AG04450 (cell line): ENCODE measurements around the gene TCEA2. TPM values are rescaled to one million over a fixed set of nuclear protein-coding genes. Genes with fewer than 3 reads are reported as not detected.

ENCODE experiments used
- CTCF ChIA-PET: fragments of 300-600, 350-600 bp; formaldehyde crosslinking; extraction: SDS; loops from one replicate; lab custom pipeline; 2022; ENCODE audit warnings: antibody characterized with exemption, inconsistent platforms; lab: Charles Lee
- POLR2A ChIA-PET: fragments of 350-600 bp; formaldehyde crosslinking; extraction: SDS; loops from one replicate; lab custom pipeline; 2021; ENCODE audit warnings: antibody characterized with exemption, inconsistent platforms; lab: Yijun Ruan, JAX
- DNase-seq: peaks from one replicate; pipeline ENCODE4 v3.0.0-alpha.2; 2011; ENCODE audit warnings: low read depth, low spot score
- H3K27ac ChIP-seq: one replicate; pipeline ENCODE4 v1.5.1; 2012; ENCODE audit warnings: low read depth, low read length, control low read depth
- H3K27me3 ChIP-seq: one replicate; pipeline ENCODE4 v1.6.0; 2012; ENCODE audit warnings: low read length; ENCODE audit not compliant: control insufficient read depth, insufficient read depth
- H3K4me3 ChIP-seq: 2 replicates; pipeline ENCODE4 v1.5.1; 2011; ENCODE audit warnings: mild to moderate bottlenecking, low read depth, low read length, control low read depth
- H3K9me3 ChIP-seq: 2 replicates; pipeline ENCODE4 v1.5.1; 2012; ENCODE audit warnings: low read length; ENCODE audit not compliant: control insufficient read depth, insufficient read depth
- polyA plus RNA-seq: library from polyadenylated mRNA; depleted of rRNA; stranded (reverse); fragments of >200 nt; gene quantifications from 2 replicates; pipeline ENCODE4 v1.2.3, GENCODE V29; 2011
- TF ChIP-seq, protein P1 (sequence below): IDR thresholded peaks from 2 replicates; pipeline ENCODE4 v1.5.1; 2011; ENCODE audit warnings: low read depth, low read length, control low read depth, inconsistent platforms

Gene TCEA2
- polyA plus RNA-seq, 1 experiment: 12.8 TPM

DNA sequence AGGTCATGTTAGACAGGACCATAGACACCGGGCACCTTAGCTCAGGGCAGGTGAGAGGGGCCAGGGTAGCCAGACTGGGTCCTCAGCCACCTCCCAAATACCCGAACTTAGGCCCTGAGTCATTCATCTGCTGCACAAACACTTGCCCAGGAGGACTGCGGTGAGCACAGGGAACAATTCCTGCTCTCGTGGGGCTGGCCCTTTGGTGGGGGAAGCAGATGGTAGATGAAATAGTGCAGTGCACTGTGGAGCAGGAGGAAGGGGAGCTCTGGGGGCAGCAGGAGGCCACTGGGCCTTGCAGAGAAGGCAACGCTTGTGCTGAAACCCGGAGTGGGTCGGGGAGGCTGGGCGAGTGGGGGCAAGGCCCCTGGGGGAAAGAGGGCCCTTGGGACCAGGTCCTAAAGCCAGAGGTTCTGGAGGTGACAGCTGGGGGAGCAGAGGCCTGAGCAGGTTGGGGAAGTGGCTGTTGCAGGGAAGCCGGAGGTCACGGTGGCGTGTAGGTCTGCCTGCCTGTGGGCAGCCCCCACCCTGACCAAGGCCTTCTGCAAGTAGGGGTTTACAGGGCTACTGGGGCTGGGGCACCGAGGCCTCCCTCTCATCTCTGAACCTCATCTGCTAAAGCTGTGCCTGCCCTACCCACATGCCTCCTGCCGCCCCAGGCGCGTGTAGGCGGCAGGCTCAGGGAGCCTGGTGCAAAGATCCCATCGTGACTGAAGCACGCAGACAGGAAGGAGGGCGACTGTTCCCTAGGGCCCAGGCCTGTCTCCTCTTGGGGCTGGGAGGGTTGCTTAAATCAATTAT, 49.0 kb downstream of the TCEA2 start:
- DNase-seq: no peak
- POLR2A ChIA-PET: no interaction called here
- H3K27ac ChIP-seq: no peak overlapping the region
- peaks cover 25% of the 10 kb centered on the region for H3K27me3 ChIP-seq
- H3K4me3 ChIP-seq: no peak overlapping the region
- TF ChIP-seq, protein P1, sequence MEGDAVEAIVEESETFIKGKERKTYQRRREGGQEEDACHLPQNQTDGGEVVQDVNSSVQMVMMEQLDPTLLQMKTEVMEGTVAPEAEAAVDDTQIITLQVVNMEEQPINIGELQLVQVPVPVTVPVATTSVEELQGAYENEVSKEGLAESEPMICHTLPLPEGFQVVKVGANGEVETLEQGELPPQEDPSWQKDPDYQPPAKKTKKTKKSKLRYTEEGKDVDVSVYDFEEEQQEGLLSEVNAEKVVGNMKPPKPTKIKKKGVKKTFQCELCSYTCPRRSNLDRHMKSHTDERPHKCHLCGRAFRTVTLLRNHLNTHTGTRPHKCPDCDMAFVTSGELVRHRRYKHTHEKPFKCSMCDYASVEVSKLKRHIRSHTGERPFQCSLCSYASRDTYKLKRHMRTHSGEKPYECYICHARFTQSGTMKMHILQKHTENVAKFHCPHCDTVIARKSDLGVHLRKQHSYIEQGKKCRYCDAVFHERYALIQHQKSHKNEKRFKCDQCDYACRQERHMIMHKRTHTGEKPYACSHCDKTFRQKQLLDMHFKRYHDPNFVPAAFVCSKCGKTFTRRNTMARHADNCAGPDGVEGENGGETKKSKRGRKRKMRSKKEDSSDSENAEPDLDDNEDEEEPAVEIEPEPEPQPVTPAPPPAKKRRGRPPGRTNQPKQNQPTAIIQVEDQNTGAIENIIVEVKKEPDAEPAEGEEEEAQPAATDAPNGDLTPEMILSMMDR: no peak
- no peaks in the 10 kb centered on the region; the same call in 1 of the 2 replicates for H3K9me3 ChIP-seq
- CTCF ChIA-PET: no interaction called here

DNA sequence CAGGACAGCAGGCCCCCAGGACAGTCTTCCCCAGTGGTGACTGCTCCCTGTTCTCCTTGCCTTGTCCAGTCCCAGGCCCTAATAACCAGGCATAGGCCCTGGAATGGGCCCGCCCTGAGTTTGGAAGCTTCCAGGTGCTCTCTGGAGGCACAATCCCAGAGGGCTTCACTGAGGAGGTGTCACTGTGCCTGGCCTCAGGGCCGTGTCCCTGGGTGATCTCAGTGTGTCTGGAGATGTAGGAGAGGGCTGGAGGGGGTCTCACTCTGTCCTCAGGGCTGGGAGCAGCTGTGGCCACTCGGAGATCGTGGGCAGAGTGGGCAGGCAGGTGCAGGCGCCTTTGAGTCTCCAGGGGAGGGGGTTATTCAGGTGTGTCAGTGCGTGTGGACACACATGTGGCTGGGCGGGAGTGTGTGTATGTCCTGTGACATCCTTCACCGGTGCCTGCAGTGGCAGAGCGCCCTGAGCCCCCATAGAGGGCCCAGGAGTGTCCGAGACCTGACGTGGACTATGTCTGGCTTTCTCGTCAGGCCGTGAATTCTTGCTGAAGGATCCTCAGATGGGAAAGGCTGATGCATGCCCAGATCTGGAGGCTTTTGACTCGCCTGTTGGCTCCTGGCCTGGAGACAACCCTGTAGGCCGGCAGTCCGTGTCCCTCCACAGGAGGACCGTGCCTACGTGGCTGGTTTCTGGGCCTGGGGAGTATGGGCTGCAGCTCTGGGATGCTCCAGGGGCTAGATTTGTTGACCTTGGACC, 49.9 kb downstream of the TCEA2 start:
- TF ChIP-seq, protein P1: no peak
- H3K27ac ChIP-seq: no peak overlapping the region
- no peak overlapping the region for H3K4me3 ChIP-seq
- CTCF ChIA-PET: interaction anchor here (0.9 kb wide), 1 partner anchor 10 kb away, joined by 9 read pairs; no protein-coding TSS in a partner anchor
- POLR2A ChIA-PET: no interaction called here
- H3K27me3 ChIP-seq: peaks cover 19% of the 10 kb centered on the region
- DNase-seq: no peak
- H3K9me3 ChIP-seq: no peaks in the 10 kb centered on the region; the same call in 1 of the 2 replicates

DNA sequence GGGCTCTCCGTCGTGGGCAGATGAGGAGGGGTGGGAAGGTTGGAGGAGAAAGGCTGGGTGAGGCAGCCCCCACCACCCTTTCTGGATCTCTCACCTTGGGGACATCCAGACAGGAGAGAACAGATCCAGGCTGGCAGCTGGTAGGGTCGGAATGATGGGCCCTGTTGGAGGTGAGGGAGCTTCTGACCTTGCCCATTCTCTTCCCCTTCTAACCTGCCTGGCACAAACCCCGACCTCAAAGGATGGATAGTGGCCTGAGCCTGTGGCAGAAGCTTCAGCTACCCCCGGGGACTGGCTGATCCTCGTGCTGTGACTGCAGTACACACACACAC, 50.4 kb downstream of the TCEA2 start:
- no peaks in the 10 kb centered on the region; the same call in 1 of the 2 replicates for H3K9me3 ChIP-seq
- TF ChIP-seq, protein P1: no peak
- H3K27me3 ChIP-seq: peaks cover 16% of the 10 kb centered on the region
- H3K4me3 ChIP-seq: no peak overlapping the region
- H3K27ac ChIP-seq: no peak overlapping the region
- DNase-seq: no peak
- CTCF ChIA-PET: interaction anchor here (0.9 kb wide), 1 partner anchor 11 kb away, joined by 9 read pairs; no protein-coding TSS in a partner anchor
- POLR2A ChIA-PET: no interaction called here

DNA sequence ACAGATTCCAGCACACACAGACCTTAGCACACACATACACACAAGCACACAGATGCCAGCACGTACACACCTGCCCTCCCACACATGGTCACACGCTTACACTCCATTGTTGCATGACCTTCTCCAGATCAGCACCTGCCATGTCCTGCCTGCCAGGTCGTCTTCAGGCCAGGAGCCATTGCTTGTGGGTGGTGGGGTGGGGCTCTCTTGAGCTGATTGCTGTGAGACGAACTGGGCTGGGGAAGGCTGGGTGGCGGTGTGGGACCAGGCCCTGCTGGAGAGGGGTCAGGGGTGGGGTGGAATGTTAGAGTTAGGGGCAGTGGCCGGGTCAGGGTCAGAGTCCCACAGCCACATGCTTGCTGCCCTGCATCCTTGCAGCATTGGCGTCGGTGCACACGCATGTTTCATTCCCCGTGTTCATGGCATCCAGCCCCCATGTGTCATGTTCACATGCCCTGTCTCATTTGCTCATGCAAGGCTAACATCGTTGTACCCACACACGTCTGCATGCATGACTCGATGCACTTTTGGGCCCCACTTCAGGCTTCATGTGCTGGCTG, 50.9 kb downstream of the TCEA2 start:
- Histone ChIP-seq H3K4me3 (no peak overlapping the region), H3K9me3 (no peaks in the 10 kb centered on the region; the same call in 1 of the 2 replicates), H3K27ac (no peak overlapping the region), H3K27me3 (peaks cover 16% of the 10 kb centered on the region)
- TF ChIP-seq, protein P1: no peak
- ChIA-PET CTCF (interaction anchor here (0.9 kb wide), 1 partner anchor 11 kb away, joined by 9 read pairs; no protein-coding TSS in a partner anchor), POLR2A (no interaction called here)
- no peak for DNase-seq
